ENCODE results near the gene HES1. TPM values are rescaled to one million over a fixed set of nuclear protein-coding genes. Genes with fewer than 3 reads are reported as not detected.

The HES1 gene
- total and polyA plus RNA-seq, 9 of the 15 experiments (the other 6 are each of a cell fraction or from before 2014, with no cell fraction given): 3.4 to 37.0 (median 19.3) TPM

DNA sequence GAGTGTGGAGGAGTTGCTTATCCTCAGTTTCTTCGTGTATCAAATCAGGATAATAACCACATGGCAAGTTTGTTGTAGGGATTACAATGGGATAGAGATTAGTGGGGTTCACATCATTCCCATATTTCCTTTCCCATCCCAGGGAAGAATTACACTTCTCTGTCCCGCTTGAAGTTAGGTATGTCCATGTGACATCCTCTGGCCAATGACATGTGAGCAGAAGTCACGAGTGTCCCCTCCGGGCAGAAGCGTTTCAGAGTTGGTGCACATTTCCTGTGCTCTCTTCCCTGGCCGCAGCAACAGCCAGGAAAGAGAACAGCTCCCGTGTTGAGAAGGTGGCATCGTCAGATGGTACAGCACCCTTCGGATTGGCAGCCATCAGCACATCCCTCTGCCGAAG, 36.7 kb upstream of the HES1 start (continued):
- TF ChIP-seq, protein P1, sequence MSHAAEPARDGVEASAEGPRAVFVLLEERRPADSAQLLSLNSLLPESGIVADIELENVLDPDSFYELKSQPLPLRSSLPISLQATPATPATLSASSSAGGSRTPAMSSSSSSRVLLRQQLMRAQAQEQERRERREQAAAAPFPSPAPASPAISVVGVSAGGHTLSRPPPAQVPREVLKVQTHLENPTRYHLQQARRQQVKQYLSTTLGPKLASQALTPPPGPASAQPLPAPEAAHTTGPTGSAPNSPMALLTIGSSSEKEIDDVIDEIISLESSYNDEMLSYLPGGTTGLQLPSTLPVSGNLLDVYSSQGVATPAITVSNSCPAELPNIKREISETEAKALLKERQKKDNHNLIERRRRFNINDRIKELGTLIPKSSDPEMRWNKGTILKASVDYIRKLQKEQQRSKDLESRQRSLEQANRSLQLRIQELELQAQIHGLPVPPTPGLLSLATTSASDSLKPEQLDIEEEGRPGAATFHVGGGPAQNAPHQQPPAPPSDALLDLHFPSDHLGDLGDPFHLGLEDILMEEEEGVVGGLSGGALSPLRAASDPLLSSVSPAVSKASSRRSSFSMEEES (CRISPR knock-in tag; IDR thresholded peaks at IDR 0.05): peak; percentile 74
- TF ChIP-seq, protein P2, sequence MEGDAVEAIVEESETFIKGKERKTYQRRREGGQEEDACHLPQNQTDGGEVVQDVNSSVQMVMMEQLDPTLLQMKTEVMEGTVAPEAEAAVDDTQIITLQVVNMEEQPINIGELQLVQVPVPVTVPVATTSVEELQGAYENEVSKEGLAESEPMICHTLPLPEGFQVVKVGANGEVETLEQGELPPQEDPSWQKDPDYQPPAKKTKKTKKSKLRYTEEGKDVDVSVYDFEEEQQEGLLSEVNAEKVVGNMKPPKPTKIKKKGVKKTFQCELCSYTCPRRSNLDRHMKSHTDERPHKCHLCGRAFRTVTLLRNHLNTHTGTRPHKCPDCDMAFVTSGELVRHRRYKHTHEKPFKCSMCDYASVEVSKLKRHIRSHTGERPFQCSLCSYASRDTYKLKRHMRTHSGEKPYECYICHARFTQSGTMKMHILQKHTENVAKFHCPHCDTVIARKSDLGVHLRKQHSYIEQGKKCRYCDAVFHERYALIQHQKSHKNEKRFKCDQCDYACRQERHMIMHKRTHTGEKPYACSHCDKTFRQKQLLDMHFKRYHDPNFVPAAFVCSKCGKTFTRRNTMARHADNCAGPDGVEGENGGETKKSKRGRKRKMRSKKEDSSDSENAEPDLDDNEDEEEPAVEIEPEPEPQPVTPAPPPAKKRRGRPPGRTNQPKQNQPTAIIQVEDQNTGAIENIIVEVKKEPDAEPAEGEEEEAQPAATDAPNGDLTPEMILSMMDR (IDR thresholded peaks at IDR 0.05 in 2 of 3, conservative IDR thresholded peaks at IDR 0.05 in 1 of 3; ENCODE audit: insufficient read depth in 2 of 3, low read depth in 1 of 3, low read length in 3 of 3): peak in 1 of 3 experiments; percentile 2; a peak in 1 of 6 replicates
- TF ChIP-seq, protein P3, sequence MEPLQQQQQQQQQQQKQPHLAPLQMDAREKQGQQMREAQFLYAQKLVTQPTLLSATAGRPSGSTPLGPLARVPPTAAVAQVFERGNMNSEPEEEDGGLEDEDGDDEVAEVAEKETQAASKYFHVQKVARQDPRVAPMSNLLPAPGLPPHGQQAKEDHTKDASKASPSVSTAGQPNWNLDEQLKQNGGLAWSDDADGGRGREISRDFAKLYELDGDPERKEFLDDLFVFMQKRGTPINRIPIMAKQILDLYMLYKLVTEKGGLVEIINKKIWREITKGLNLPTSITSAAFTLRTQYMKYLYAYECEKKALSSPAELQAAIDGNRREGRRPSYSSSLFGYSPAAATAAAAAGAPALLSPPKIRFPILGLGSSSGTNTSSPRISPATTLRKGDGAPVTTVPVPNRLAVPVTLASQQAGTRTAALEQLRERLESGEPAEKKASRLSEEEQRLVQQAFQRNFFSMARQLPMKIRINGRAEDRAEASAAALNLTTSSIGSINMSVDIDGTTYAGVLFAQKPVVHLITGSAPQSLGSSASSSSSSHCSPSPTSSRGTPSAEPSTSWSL (CRISPR knock-in tag; IDR thresholded peaks at IDR 0.05; ENCODE audit: borderline replicate concordance): 0 out of 2 replicates have a peak, but pooled peaks have one; percentile 23
- TF ChIP-seq, protein P4, sequence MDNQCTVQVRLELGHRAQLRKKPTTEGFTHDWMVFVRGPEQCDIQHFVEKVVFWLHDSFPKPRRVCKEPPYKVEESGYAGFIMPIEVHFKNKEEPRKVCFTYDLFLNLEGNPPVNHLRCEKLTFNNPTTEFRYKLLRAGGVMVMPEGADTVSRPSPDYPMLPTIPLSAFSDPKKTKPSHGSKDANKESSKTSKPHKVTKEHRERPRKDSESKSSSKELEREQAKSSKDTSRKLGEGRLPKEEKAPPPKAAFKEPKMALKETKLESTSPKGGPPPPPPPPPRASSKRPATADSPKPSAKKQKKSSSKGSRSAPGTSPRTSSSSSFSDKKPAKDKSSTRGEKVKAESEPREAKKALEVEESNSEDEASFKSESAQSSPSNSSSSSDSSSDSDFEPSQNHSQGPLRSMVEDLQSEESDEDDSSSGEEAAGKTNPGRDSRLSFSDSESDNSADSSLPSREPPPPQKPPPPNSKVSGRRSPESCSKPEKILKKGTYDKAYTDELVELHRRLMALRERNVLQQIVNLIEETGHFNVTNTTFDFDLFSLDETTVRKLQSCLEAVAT (IDR thresholded peaks at IDR 0.05): no peak
- TF ChIP-seq, protein P5, sequence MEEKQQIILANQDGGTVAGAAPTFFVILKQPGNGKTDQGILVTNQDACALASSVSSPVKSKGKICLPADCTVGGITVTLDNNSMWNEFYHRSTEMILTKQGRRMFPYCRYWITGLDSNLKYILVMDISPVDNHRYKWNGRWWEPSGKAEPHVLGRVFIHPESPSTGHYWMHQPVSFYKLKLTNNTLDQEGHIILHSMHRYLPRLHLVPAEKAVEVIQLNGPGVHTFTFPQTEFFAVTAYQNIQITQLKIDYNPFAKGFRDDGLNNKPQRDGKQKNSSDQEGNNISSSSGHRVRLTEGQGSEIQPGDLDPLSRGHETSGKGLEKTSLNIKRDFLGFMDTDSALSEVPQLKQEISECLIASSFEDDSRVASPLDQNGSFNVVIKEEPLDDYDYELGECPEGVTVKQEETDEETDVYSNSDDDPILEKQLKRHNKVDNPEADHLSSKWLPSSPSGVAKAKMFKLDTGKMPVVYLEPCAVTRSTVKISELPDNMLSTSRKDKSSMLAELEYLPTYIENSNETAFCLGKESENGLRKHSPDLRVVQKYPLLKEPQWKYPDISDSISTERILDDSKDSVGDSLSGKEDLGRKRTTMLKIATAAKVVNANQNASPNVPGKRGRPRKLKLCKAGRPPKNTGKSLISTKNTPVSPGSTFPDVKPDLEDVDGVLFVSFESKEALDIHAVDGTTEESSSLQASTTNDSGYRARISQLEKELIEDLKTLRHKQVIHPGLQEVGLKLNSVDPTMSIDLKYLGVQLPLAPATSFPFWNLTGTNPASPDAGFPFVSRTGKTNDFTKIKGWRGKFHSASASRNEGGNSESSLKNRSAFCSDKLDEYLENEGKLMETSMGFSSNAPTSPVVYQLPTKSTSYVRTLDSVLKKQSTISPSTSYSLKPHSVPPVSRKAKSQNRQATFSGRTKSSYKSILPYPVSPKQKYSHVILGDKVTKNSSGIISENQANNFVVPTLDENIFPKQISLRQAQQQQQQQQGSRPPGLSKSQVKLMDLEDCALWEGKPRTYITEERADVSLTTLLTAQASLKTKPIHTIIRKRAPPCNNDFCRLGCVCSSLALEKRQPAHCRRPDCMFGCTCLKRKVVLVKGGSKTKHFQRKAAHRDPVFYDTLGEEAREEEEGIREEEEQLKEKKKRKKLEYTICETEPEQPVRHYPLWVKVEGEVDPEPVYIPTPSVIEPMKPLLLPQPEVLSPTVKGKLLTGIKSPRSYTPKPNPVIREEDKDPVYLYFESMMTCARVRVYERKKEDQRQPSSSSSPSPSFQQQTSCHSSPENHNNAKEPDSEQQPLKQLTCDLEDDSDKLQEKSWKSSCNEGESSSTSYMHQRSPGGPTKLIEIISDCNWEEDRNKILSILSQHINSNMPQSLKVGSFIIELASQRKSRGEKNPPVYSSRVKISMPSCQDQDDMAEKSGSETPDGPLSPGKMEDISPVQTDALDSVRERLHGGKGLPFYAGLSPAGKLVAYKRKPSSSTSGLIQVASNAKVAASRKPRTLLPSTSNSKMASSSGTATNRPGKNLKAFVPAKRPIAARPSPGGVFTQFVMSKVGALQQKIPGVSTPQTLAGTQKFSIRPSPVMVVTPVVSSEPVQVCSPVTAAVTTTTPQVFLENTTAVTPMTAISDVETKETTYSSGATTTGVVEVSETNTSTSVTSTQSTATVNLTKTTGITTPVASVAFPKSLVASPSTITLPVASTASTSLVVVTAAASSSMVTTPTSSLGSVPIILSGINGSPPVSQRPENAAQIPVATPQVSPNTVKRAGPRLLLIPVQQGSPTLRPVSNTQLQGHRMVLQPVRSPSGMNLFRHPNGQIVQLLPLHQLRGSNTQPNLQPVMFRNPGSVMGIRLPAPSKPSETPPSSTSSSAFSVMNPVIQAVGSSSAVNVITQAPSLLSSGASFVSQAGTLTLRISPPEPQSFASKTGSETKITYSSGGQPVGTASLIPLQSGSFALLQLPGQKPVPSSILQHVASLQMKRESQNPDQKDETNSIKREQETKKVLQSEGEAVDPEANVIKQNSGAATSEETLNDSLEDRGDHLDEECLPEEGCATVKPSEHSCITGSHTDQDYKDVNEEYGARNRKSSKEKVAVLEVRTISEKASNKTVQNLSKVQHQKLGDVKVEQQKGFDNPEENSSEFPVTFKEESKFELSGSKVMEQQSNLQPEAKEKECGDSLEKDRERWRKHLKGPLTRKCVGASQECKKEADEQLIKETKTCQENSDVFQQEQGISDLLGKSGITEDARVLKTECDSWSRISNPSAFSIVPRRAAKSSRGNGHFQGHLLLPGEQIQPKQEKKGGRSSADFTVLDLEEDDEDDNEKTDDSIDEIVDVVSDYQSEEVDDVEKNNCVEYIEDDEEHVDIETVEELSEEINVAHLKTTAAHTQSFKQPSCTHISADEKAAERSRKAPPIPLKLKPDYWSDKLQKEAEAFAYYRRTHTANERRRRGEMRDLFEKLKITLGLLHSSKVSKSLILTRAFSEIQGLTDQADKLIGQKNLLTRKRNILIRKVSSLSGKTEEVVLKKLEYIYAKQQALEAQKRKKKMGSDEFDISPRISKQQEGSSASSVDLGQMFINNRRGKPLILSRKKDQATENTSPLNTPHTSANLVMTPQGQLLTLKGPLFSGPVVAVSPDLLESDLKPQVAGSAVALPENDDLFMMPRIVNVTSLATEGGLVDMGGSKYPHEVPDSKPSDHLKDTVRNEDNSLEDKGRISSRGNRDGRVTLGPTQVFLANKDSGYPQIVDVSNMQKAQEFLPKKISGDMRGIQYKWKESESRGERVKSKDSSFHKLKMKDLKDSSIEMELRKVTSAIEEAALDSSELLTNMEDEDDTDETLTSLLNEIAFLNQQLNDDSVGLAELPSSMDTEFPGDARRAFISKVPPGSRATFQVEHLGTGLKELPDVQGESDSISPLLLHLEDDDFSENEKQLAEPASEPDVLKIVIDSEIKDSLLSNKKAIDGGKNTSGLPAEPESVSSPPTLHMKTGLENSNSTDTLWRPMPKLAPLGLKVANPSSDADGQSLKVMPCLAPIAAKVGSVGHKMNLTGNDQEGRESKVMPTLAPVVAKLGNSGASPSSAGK (IDR thresholded peaks at IDR 0.05): peak; percentile 31; the same call in 1 of the 2 replicates
- TF ChIP-seq DMBX1 (CRISPR knock-in tag; IDR thresholded peaks at IDR 0.05; ENCODE audit: borderline replicate concordance): 0 out of 2 replicates have a peak, but pooled peaks have one; percentile 13
- TF ChIP-seq ZNF586 (CRISPR knock-in tag; conservative IDR thresholded peaks at IDR 0.05): no peak
- no peak for TF ChIP-seq SP2 (IDR thresholded peaks at IDR 0.05; ENCODE audit: extremely low read depth, low read depth, low read length, poor library complexity, severe bottlenecking)
